ENCODE measurements around the gene CACNA2D3. TPM values are rescaled to one million over a fixed set of nuclear protein-coding genes. Genes with fewer than 3 reads are reported as not detected.

CACNA2D3 gene
- total and polyA plus RNA-seq, 7 donors, result 2.7 to 13.5 (median 9.0) TPM

- Histone ChIP-seq H3K27ac (no peak overlapping the region), H3K36me3 (ENCODE audit: insufficient read depth in 1 of 2, low read depth in 1 of 2) (no peaks in the 10 kb centered on the region), H3K4me1 (no peaks in the 10 kb centered on the region), H3K27me3 (ENCODE audit: insufficient read depth in 3 of 3, low read length in 2 of 3) (peaks cover 0 to 5% (median 0%) of the 10 kb centered on the region in 3 donors), H3K9me3 (no peaks in the 10 kb centered on the region), H3K4me3 (no peak overlapping the region)
- ATAC-seq (no peak), DNase-seq (no peak)
- TF ChIP-seq CTCF (IDR thresholded peaks at IDR 0.05), result no peak
- 81 to 84% (median 83%) methylated on average over 4 of the region's 4 CpGs for WGBS, 3 donors
- intact Hi-C loops (cut with DNase I), result no loop called here
Observed at GRCh38 chr3:55119268-55119667, 996.9 kb downstream of the CACNA2D3 start.

- intact Hi-C loops (cut with DNase I), result no loop called here
- WGBS, 3 donors, result 70 to 80% (median 71%) methylated on average over 2 of the region's 2 CpGs
- no peak overlapping the region for H3K27ac ChIP-seq
- no peak overlapping the region for H3K4me3 ChIP-seq
- H3K27me3 ChIP-seq (ENCODE audit: insufficient read depth in 3 of 3, low read length in 2 of 3), result peaks cover 0 to 16% (median 0%) of the 10 kb centered on the region in 3 donors
- DNase-seq (no peak), ATAC-seq (no peak)
- no peaks in the 10 kb centered on the region for H3K36me3 ChIP-seq (ENCODE audit: insufficient read depth in 1 of 2, low read depth in 1 of 2)
- H3K4me1 ChIP-seq, result no peaks in the 10 kb centered on the region
- no peak for TF ChIP-seq CTCF (IDR thresholded peaks at IDR 0.05)
- no peaks in the 10 kb centered on the region for H3K9me3 ChIP-seq
Observed at GRCh38 chr3:55122312-55122711, 1000.0 kb downstream of the CACNA2D3 start.

Other genes starting within 250 kb of the CACNA2D3 start
- 10 to 100 TPM; 14.1 to 24.3 (median 19.6) TPM for gene ACTR8, start 240.4 kb upstream of the CACNA2D3 start, total RNA-seq
- 10 to 100 TPM in 2 of 3 donors, 1 to 10 TPM in 1; 8.9 to 15.2 (median 12.3) TPM for gene ACTR8, start 240.4 kb upstream of the CACNA2D3 start, polyA plus RNA-seq
- gene SELENOK, start 230.7 kb upstream of the CACNA2D3 start, total RNA-seq, result 10 to 100 TPM; 46.3 to 74.8 (median 54.7) TPM
- gene SELENOK, start 230.7 kb upstream of the CACNA2D3 start, polyA plus RNA-seq, result 100 to 1,000 TPM in 2 of 3 donors, 10 to 100 TPM in 1; 88.6 to 207 (median 135) TPM

Data from psoas muscle (tissue), 8 donors.